Sciatic nerve (tissue), 2 donors: ENCODE results near the gene PSPN. TPM values are rescaled to one million over a fixed set of nuclear protein-coding genes. Genes with fewer than 3 reads are reported as not detected.
"Not testable (repeated sequence)": the region's sequence is repeated elsewhere in the genome, so short reads cannot be mapped to it uniquely, and the experiment has no call there.

Experiments
- ATAC-seq: fragments of 200-7000 bp; cut with Tn5 transposase; one replicate; pipeline ENCODE4 v1.9.1; 2020; ENCODE audit warnings: mild to moderate bottlenecking, moderate library complexity
- DNase-seq: peaks from one replicate; pipeline ENCODE4 v3.0.0-alpha.2; 2020; ENCODE audit warnings: low spot score
- intact Hi-C: fragments of 100-400 bp; cut with DNase I; formaldehyde crosslinking; loops from one replicate; pipeline ENCODE4 v1.14.2; 2022
- total RNA-seq: library from RNA; stranded (reverse); fragmentation: NEBNext Ultra II Directional; extraction: Animal tissue kit (Norgen Biotek cat#: 25700); gene quantifications from one replicate; pipeline ENCODE4 v1.2.1, GENCODE V29; 2021
- donor health status: DM: no; HTN: no; CAD: no.
- donor health status: DM: no; HTN: no; CAD: no.

The PSPN gene
- total RNA-seq, 1 donor from 2014 or later, result 2.1 TPM

GRCh38 chr19:6409346-6409745, 33.6 kb upstream of the PSPN start:
- ATAC-seq (no peak), DNase-seq (no peak)
- intact Hi-C loops, result no loop called here

- DNase-seq, result no peak
Measured at GRCh38 chr19:6406401-6406800, 30.7 kb upstream of the PSPN start.

GRCh38 chr19:6402837-6403608, 27.3 kb upstream of the PSPN start:
- intact Hi-C loops, result loop anchor here (5.0 kb wide), 1 partner anchor 1301 kb away; no protein-coding TSS in a partner anchor
- peak; percentile 78 for DNase-seq
- ATAC-seq, result peak; percentile 90

More at GRCh38 chr19:6406401-6406800, 30.7 kb upstream of the PSPN start:
- no peak for ATAC-seq
- intact Hi-C loops, result no loop called here

- DNase-seq, result no peak
- intact Hi-C loops, result loop anchor here (5.0 kb wide), 1 partner anchor 1300 kb away; no protein-coding TSS in a partner anchor
- ATAC-seq, result no peak
Measured at GRCh38 chr19:6402058-6402457, 26.3 kb upstream of the PSPN start.

GRCh38 chr19:6400062-6400944, 24.6 kb upstream of the PSPN start:
- intact Hi-C loops, result loop anchor here (5.0 kb wide), 1 partner anchor 1298 kb away; no protein-coding TSS in a partner anchor
- DNase-seq, ATAC-seq: not testable (repeated sequence)

- DNase-seq, result no peak
- intact Hi-C loops, result no loop called here
- no peak for ATAC-seq
Measured at GRCh38 chr19:6396305-6396704, 20.6 kb upstream of the PSPN start.

GRCh38 chr19:6394831-6395230, 19.1 kb upstream of the PSPN start:
- intact Hi-C loops, result no loop called here
- DNase-seq, result no peak
- ATAC-seq, result no peak

GRCh38 chr19:6393983-6394412, 18.3 kb upstream of the PSPN start:
- intact Hi-C loops, result no loop called here
- DNase-seq (no peak), ATAC-seq (no peak)

- DNase-seq (peak; percentile 99), ATAC-seq (peak; percentile 98)
- intact Hi-C loops, result no loop called here
Measured at GRCh38 chr19:6393074-6393982, 17.6 kb upstream of the PSPN start, which contains the start of gene GTF2F1. Gene GTF2F1 (minus strand): TSS chr19:6393164. CDS start chr19:6392995, 169 bp downstream.

- intact Hi-C loops, result no loop called here
- DNase-seq (no peak), ATAC-seq (no peak)
Measured at GRCh38 chr19:6392221-6393073, 16.7 kb upstream of the PSPN start.

GRCh38 chr19:6387372-6387771, 11.6 kb upstream of the PSPN start:
- intact Hi-C loops, result no loop called here
- DNase-seq (no peak), ATAC-seq (no peak)

GRCh38 chr19:6384381-6384780, 8.6 kb upstream of the PSPN start:
- intact Hi-C loops, result no loop called here
- DNase-seq, result no peak

GRCh38 chr19:6383188-6383587, 7.5 kb upstream of the PSPN start:
- ATAC-seq, result no peak
- intact Hi-C loops, result no loop called here
- no peak for DNase-seq

More at GRCh38 chr19:6384381-6384780, 8.6 kb upstream of the PSPN start:
- ATAC-seq, result no peak

- ATAC-seq (no peak), DNase-seq (no peak)
- intact Hi-C loops, result no loop called here
Measured at GRCh38 chr19:6381030-6381750, 5.5 kb upstream of the PSPN start.

- ATAC-seq (no peak), DNase-seq (no peak)
- intact Hi-C loops, result no loop called here
Measured at GRCh38 chr19:6379744-6380143, 4.0 kb upstream of the PSPN start.

- intact Hi-C loops, result no loop called here
- no peak for DNase-seq
- ATAC-seq, result no peak
Measured at GRCh38 chr19:6378486-6378885, 2.8 kb upstream of the PSPN start.

GRCh38 chr19:6378041-6378440, 2.3 kb upstream of the PSPN start:
- intact Hi-C loops, result no loop called here
- ATAC-seq (no peak), DNase-seq (no peak)
